Breast epithelium (tissue), 4 donors: ENCODE measurements around the gene EPB41. TPM values are rescaled to one million over a fixed set of nuclear protein-coding genes. Genes with fewer than 3 reads are reported as not detected.
"Not testable (repeated sequence)": the region's sequence is repeated elsewhere in the genome, so short reads cannot be mapped to it uniquely, and the experiment has no call there.

ENCODE experiments used
- DNase-seq, 2 donors: peaks; one replicate each; pipeline ENCODE4 v3.0.0-alpha.2; 2019; ENCODE audit warnings: low spot score in 2 of 2
- H3K27ac ChIP-seq, 2 donors: fragments of 200-600 bp; sonication (generic) in 1 of 2; one replicate each; pipeline ENCODE4 v1.5.1; 2016 to 2019; ENCODE audit warnings: mild to moderate bottlenecking in 1 of 2
- H3K27me3 ChIP-seq, 2 donors: fragments of 200-600 bp; sonication (generic) in 1 of 2; one replicate each; pipeline versions ENCODE4 v1.5.1 to v1.6.0; 2017 to 2019; ENCODE audit warnings: control low read depth in 1 of 2, mild to moderate bottlenecking in 1 of 2
- H3K36me3 ChIP-seq: fragments of 200-600 bp; one replicate; pipeline ENCODE4 v1.5.1; 2019
- H3K4me1 ChIP-seq, 2 donors: fragments of 200-600 bp; sonication (generic); one replicate each; pipeline ENCODE4 v1.5.1; 2016 to 2019; ENCODE audit warnings: control low read depth in 1 of 2
- H3K4me3 ChIP-seq, 3 donors: fragments of 200-600 bp; sonication (generic); 1 replicate in 2 of 3; 2 replicates in 1 of 3; pipeline ENCODE4 v1.5.1; 2016 to 2019; ENCODE audit warnings: mild to moderate bottlenecking in 3 of 3, moderate library complexity in 2 of 3
- H3K9me3 ChIP-seq, 2 donors: fragments of 200-600 bp; sonication (generic) in 1 of 2; one replicate each; pipeline ENCODE4 v1.5.1; 2016 to 2019; ENCODE audit warnings: control low read depth in 1 of 2
- POLR2A ChIP-seq: fragments of 450-650 bp; IDR thresholded peaks from one replicate; pipeline ENCODE4 v1.6.1; 2016; ENCODE audit warnings: antibody characterized with exemption, mild to moderate bottlenecking, moderate library complexity
- POLR2AphosphoS5 ChIP-seq, 3 donors: sonication (generic); formaldehyde crosslinking; IDR thresholded peaks; one replicate each; pipeline ENCODE4 v1.6.1; 2017; ENCODE audit warnings: antibody characterized with exemption in 3 of 3
- intact Hi-C: fragments of 100-400 bp; cut with DNase I; formaldehyde crosslinking; loops from one replicate; pipeline ENCODE4 v1.15.1; 2023; ENCODE audit warnings: low total_unique reads
- total RNA-seq, 3 donors: library from RNA; depleted of rRNA; stranded (reverse); fragments of >200 nt; gene quantifications; one replicate each; pipeline ENCODE4 v1.1.0, GENCODE V29; 2016
- TF ChIP-seq, protein P1 (sequence below), 3 donors: fragments of 450-650 bp; IDR thresholded peaks; one replicate each; pipeline ENCODE4 v1.5.1; 2016 to 2017; ENCODE audit warnings: antibody characterized with exemption in 3 of 3, mild to moderate bottlenecking in 3 of 3, moderate library complexity in 3 of 3

EPB41 gene
- total RNA-seq, 3 donors from 2014 or later: 36.2 to 67.2 (median 51.8) TPM

DNA sequence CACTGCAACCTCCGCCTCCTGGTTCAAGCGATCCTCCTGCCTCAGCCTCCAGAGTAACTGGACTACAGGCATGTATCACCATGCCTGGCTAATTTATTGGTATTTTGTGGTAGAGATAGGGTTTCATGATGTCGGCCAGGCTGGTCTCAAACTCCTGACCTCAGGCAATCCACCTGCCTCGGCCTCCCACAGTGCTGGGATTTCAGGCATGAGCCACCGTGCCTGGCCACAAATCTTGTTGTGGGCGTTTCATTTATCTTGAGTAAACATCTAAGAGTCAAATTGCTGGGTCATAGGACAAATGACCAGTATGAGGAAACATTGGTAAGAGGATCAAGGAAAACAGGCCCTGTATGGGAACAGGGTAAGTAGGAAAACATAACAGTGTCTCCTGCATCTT, 191.5 kb downstream of the EPB41 start:
- no peaks in the 10 kb centered on the region for H3K36me3 ChIP-seq
- TF ChIP-seq POLR2AphosphoS5 (IDR thresholded peaks at IDR 0.05) (no peak), POLR2A (no peak)
- TF ChIP-seq, protein P1, sequence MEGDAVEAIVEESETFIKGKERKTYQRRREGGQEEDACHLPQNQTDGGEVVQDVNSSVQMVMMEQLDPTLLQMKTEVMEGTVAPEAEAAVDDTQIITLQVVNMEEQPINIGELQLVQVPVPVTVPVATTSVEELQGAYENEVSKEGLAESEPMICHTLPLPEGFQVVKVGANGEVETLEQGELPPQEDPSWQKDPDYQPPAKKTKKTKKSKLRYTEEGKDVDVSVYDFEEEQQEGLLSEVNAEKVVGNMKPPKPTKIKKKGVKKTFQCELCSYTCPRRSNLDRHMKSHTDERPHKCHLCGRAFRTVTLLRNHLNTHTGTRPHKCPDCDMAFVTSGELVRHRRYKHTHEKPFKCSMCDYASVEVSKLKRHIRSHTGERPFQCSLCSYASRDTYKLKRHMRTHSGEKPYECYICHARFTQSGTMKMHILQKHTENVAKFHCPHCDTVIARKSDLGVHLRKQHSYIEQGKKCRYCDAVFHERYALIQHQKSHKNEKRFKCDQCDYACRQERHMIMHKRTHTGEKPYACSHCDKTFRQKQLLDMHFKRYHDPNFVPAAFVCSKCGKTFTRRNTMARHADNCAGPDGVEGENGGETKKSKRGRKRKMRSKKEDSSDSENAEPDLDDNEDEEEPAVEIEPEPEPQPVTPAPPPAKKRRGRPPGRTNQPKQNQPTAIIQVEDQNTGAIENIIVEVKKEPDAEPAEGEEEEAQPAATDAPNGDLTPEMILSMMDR (IDR thresholded peaks at IDR 0.05): no peak
- no peaks in the 10 kb centered on the region for H3K4me1 ChIP-seq
- no peak overlapping the region for H3K27ac ChIP-seq
- no peaks in the 10 kb centered on the region for H3K27me3 ChIP-seq
- no peak for DNase-seq
- no peak overlapping the region for H3K4me3 ChIP-seq
- no peaks in the 10 kb centered on the region for H3K9me3 ChIP-seq
- intact Hi-C loops: no loop called here

DNA sequence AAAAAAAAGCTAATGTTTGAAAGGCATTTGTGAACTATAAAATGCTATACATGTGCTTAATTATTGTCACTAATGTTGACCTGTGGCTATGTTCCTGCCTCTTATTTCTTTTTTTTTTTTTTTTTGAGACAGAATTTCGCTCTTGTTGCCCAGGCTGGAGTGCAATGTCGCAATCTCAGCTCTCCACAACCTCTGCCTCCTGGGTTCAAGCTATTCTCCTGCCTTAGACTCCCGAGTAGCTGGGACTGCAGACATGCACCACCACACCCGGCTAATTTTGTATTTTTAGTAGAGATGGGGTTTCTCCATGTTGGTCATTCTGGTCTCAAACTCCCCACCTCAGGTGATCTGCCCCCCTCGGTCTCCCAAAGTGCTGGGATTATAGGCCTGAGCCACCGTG, 193.7 kb downstream of the EPB41 start:
- H3K4me1 ChIP-seq, H3K36me3 ChIP-seq, H3K4me3 ChIP-seq, DNase-seq, H3K27me3 ChIP-seq, H3K9me3 ChIP-seq, intact Hi-C loops, H3K27ac ChIP-seq: not testable (repeated sequence)

DNA sequence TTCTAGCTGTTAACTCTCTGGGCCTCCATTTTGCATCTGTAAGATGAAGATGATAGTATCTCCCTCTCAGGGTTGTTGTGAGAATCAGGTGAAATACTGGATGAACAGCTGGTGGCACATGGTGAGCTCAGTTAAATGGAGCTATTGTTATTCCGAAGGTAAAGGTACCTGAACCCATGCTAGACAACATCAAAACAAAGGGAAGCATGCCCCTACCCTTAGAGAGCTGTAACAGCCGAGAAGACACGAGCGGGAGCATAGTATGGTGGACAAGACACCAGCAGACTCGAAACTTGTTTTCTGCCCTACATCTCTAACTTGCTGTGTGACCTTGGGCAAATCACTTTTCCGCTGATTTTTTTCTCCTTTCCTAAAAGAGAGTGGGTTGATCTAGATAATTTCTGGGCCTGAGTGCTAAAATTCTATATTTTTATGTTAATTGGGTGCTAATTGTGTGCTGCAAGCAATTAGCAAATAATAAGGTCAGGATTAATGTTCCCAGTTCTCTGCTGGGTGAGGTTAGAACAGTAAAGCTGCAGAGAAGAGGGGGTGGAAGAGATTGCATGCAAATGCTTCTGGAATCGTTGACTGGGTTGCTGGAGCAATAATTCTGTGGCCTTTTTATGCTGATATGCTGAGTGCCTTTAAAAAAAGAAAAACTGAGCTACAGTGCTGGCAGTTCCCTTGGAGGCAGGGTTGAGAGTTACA, 198.5 kb downstream of the EPB41 start:
- intact Hi-C loops: no loop called here
- no peak for DNase-seq
- TF ChIP-seq, protein P1 (IDR thresholded peaks at IDR 0.05): no peak
- TF ChIP-seq POLR2AphosphoS5 (IDR thresholded peaks at IDR 0.05) (no peak), POLR2A (no peak)
- Histone ChIP-seq H3K27me3 (no peaks in the 10 kb centered on the region), H3K9me3 (no peaks in the 10 kb centered on the region), H3K27ac (no peak overlapping the region), H3K4me1 (no peaks in the 10 kb centered on the region), H3K36me3 (no peaks in the 10 kb centered on the region), H3K4me3 (no peak overlapping the region)

- TF ChIP-seq POLR2A (no peak), POLR2AphosphoS5 (IDR thresholded peaks at IDR 0.05) (no peak)
- TF ChIP-seq, protein P1 (IDR thresholded peaks at IDR 0.05): no peak
- no peaks in the 10 kb centered on the region for H3K4me1 ChIP-seq
- no peaks in the 10 kb centered on the region for H3K9me3 ChIP-seq
- no peak for DNase-seq
- no peaks in the 10 kb centered on the region for H3K36me3 ChIP-seq
- intact Hi-C loops: no loop called here
- no peak overlapping the region for H3K27ac ChIP-seq
- H3K27me3 ChIP-seq: no peaks in the 10 kb centered on the region
- H3K4me3 ChIP-seq: no peak overlapping the region
Observed at GRCh38 chr1:29113413-29114117, 199.2 kb downstream of the EPB41 start.

DNA sequence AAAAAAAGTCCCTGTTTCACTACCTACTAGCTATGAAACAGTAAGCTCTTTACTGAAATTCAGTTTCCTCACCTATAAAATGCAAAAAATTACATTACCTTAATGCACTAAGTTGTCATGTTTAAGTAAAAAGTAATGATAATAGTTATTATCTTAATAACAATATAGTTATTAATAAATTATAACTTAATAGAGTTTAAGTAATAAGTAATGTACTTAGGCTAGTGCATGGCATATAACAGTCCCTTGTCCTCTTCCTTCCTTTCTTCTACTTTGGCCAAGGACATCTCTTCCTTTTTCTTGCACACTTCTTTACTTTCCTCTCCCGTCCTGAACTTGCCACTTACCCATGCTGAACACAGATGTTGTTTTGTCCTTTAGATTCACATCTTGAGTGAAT, 200.3 kb downstream of the EPB41 start:
- H3K4me3 ChIP-seq: no peak overlapping the region
- H3K4me1 ChIP-seq: no peaks in the 10 kb centered on the region
- intact Hi-C loops: no loop called here
- TF ChIP-seq POLR2A (no peak), POLR2AphosphoS5 (IDR thresholded peaks at IDR 0.05) (no peak)
- TF ChIP-seq, protein P1 (IDR thresholded peaks at IDR 0.05): no peak
- H3K27ac ChIP-seq: no peak overlapping the region
- no peaks in the 10 kb centered on the region for H3K9me3 ChIP-seq
- no peaks in the 10 kb centered on the region for H3K36me3 ChIP-seq
- no peaks in the 10 kb centered on the region for H3K27me3 ChIP-seq
- no peak for DNase-seq
